ENCODE results near the gene DOCK4. TPM values are rescaled to one million over a fixed set of nuclear protein-coding genes. Genes with fewer than 3 reads are reported as not detected.

The DOCK4 gene
- total and polyA plus RNA-seq, 10 of the 15 experiments (the other 5 are each of a cell fraction or from before 2014, with no cell fraction given) = 0.03 to 0.73 (median 0.38) TPM

DNA sequence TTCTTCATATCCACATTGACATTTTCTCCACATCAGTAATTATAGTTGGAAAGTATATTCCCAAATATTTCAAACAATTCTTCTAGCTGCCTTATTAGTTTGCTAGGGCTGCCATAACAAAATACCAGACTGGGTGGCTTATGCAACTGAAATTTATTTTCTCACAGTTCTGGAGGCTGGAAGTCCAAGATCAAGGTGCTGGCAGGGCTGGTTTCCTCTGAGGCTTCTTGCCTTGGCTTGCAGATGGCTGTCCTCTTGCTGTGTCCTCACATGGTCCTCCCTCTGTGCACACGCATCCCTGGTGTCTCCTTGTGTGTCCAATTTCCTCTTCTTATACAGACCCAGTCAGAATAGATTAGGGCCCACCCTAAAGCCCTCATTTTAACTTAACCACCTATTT lies 34.5 kb downstream of the DOCK4 start:
- TF ChIP-seq SUZ12 (IDR thresholded peaks at IDR 0.05; ENCODE audit: unreplicated experiment) (no peak), POLR2A (IDR thresholded peaks at IDR 0.05; ENCODE audit: low read depth, low read length) (no peak), SP1 (IDR thresholded peaks at IDR 0.05; ENCODE audit: low read depth, low read length) (no peak), EP300 (IDR thresholded peaks at IDR 0.05; ENCODE audit: borderline replicate concordance in 1 of 2, control insufficient read depth in 1 of 2, low read depth in 2 of 2, low read length in 2 of 2) (no peak)
- TF ChIP-seq, protein P1, sequence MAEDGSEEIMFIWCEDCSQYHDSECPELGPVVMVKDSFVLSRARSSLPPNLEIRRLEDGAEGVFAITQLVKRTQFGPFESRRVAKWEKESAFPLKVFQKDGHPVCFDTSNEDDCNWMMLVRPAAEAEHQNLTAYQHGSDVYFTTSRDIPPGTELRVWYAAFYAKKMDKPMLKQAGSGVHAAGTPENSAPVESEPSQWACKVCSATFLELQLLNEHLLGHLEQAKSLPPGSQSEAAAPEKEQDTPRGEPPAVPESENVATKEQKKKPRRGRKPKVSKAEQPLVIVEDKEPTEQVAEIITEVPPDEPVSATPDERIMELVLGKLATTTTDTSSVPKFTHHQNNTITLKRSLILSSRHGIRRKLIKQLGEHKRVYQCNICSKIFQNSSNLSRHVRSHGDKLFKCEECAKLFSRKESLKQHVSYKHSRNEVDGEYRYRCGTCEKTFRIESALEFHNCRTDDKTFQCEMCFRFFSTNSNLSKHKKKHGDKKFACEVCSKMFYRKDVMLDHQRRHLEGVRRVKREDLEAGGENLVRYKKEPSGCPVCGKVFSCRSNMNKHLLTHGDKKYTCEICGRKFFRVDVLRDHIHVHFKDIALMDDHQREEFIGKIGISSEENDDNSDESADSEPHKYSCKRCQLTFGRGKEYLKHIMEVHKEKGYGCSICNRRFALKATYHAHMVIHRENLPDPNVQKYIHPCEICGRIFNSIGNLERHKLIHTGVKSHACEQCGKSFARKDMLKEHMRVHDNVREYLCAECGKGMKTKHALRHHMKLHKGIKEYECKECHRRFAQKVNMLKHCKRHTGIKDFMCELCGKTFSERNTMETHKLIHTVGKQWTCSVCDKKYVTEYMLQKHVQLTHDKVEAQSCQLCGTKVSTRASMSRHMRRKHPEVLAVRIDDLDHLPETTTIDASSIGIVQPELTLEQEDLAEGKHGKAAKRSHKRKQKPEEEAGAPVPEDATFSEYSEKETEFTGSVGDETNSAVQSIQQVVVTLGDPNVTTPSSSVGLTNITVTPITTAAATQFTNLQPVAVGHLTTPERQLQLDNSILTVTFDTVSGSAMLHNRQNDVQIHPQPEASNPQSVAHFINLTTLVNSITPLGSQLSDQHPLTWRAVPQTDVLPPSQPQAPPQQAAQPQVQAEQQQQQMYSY (CRISPR knock-in tag; IDR thresholded peaks at IDR 0.05) = no peak
- TF ChIP-seq, protein P2, sequence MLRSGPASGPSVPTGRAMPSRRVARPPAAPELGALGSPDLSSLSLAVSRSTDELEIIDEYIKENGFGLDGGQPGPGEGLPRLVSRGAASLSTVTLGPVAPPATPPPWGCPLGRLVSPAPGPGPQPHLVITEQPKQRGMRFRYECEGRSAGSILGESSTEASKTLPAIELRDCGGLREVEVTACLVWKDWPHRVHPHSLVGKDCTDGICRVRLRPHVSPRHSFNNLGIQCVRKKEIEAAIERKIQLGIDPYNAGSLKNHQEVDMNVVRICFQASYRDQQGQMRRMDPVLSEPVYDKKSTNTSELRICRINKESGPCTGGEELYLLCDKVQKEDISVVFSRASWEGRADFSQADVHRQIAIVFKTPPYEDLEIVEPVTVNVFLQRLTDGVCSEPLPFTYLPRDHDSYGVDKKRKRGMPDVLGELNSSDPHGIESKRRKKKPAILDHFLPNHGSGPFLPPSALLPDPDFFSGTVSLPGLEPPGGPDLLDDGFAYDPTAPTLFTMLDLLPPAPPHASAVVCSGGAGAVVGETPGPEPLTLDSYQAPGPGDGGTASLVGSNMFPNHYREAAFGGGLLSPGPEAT (IDR thresholded peaks at IDR 0.05; ENCODE audit: low read depth) = no peak
- TF ChIP-seq, protein P3, sequence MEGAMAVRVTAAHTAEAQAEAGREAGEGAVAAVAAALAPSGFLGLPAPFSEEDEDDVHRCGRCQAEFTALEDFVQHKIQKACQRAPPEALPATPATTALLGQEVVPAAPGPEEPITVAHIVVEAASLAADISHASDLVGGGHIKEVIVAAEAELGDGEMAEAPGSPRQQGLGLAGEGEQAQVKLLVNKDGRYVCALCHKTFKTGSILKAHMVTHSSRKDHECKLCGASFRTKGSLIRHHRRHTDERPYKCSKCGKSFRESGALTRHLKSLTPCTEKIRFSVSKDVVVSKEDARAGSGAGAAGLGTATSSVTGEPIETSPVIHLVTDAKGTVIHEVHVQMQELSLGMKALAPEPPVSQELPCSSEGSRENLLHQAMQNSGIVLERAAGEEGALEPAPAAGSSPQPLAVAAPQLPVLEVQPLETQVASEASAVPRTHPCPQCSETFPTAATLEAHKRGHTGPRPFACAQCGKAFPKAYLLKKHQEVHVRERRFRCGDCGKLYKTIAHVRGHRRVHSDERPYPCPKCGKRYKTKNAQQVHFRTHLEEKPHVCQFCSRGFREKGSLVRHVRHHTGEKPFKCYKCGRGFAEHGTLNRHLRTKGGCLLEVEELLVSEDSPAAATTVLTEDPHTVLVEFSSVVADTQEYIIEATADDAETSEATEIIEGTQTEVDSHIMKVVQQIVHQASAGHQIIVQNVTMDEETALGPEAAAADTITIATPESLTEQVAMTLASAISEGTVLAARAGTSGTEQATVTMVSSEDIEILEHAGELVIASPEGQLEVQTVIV (IDR thresholded peaks at IDR 0.05; ENCODE audit: borderline replicate concordance, partially characterized antibody) = no peak
- TF ChIP-seq, protein P4, sequence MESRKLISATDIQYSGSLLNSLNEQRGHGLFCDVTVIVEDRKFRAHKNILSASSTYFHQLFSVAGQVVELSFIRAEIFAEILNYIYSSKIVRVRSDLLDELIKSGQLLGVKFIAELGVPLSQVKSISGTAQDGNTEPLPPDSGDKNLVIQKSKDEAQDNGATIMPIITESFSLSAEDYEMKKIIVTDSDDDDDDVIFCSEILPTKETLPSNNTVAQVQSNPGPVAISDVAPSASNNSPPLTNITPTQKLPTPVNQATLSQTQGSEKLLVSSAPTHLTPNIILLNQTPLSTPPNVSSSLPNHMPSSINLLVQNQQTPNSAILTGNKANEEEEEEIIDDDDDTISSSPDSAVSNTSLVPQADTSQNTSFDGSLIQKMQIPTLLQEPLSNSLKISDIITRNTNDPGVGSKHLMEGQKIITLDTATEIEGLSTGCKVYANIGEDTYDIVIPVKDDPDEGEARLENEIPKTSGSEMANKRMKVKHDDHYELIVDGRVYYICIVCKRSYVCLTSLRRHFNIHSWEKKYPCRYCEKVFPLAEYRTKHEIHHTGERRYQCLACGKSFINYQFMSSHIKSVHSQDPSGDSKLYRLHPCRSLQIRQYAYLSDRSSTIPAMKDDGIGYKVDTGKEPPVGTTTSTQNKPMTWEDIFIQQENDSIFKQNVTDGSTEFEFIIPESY (IDR thresholded peaks at IDR 0.05) = no peak
- TF ChIP-seq, protein P5, sequence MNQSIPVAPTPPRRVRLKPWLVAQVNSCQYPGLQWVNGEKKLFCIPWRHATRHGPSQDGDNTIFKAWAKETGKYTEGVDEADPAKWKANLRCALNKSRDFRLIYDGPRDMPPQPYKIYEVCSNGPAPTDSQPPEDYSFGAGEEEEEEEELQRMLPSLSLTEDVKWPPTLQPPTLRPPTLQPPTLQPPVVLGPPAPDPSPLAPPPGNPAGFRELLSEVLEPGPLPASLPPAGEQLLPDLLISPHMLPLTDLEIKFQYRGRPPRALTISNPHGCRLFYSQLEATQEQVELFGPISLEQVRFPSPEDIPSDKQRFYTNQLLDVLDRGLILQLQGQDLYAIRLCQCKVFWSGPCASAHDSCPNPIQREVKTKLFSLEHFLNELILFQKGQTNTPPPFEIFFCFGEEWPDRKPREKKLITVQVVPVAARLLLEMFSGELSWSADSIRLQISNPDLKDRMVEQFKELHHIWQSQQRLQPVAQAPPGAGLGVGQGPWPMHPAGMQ (IDR thresholded peaks at IDR 0.05; ENCODE audit: borderline replicate concordance) = no peak
- intact Hi-C loops (cut with micrococcal nuclease; ENCODE audit: unreplicated experiment) = no loop called here
- no peak for FAIRE-seq
- Histone ChIP-seq H3K79me2 (ENCODE audit: control insufficient read depth, insufficient read depth, low read length) (no peaks in the 10 kb centered on the region), H3K27me3 (replicated peaks in 1 of 2; ENCODE audit: control insufficient read depth in 2 of 2, insufficient read depth in 2 of 2, low read length in 1 of 2) (no peaks in the 10 kb centered on the region), H2AFZ (ENCODE audit: control insufficient read depth, low read depth, low read length) (no peak overlapping the region), H3K9me3 (replicated peaks; ENCODE audit: control insufficient read depth, insufficient read depth, low read length) (no peaks in the 10 kb centered on the region), H3K4me2 (ENCODE audit: control insufficient read depth, insufficient read depth) (no peak overlapping the region), H3K4me3 (no peak overlapping the region), H3K9ac (ENCODE audit: control insufficient read depth, insufficient read depth, low read length) (no peak overlapping the region), H3K36me3 (ENCODE audit: control insufficient read depth in 2 of 2, insufficient read depth in 2 of 2, low read length in 1 of 2) (no peaks in the 10 kb centered on the region), H4K20me1 (ENCODE audit: control insufficient read depth, insufficient read depth) (no peaks in the 10 kb centered on the region), H3K4me1 (ENCODE audit: control insufficient read depth, insufficient read depth, low read length) (no peaks in the 10 kb centered on the region), H3K27ac (ENCODE audit: control insufficient read depth, insufficient read depth) (no peak overlapping the region)
- in situ Hi-C loops (cut with MboI) = no loop called here
- SMC1A ChIA-PET (ENCODE audit: uncharacterized antibody, unreplicated experiment) = no interaction called here
- BruUV-seq (replicated peaks) = no TSS peak
- RAD21 ChIA-PET (ENCODE audit: unreplicated experiment) = no interaction called here
- DNase-seq (ENCODE audit: low read depth, low spot score) = no peak
- CTCF ChIA-PET = no interaction called here
- WGBS (ENCODE audit: insufficient coverage, insufficient replicate concordance, low lambda C conversion rate, missing lambda C conversion rate) = 100% methylated on average over 1 of the region's 1 CpG
- POLR2A ChIA-PET = no interaction called here
- no peak for ATAC-seq
